ENCODE data around the gene APOL2.

- TF ChIP-seq, protein P1, sequence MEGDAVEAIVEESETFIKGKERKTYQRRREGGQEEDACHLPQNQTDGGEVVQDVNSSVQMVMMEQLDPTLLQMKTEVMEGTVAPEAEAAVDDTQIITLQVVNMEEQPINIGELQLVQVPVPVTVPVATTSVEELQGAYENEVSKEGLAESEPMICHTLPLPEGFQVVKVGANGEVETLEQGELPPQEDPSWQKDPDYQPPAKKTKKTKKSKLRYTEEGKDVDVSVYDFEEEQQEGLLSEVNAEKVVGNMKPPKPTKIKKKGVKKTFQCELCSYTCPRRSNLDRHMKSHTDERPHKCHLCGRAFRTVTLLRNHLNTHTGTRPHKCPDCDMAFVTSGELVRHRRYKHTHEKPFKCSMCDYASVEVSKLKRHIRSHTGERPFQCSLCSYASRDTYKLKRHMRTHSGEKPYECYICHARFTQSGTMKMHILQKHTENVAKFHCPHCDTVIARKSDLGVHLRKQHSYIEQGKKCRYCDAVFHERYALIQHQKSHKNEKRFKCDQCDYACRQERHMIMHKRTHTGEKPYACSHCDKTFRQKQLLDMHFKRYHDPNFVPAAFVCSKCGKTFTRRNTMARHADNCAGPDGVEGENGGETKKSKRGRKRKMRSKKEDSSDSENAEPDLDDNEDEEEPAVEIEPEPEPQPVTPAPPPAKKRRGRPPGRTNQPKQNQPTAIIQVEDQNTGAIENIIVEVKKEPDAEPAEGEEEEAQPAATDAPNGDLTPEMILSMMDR (IDR thresholded peaks at IDR 0.05), result no peak
- no peak for TF ChIP-seq EP300 (IDR thresholded peaks at IDR 0.05)
- TF ChIP-seq POLR2A (IDR thresholded peaks at IDR 0.05), result no peak
These were observed 23.3 kb downstream of the APOL2 start for GRCh38 chr22:36215981-36216380.

Measured in ovary (tissue), 3 donors.